Islet precursor cell (in vitro differentiated cells): ENCODE measurements around the gene C1S.
"Not testable (repeated sequence)": the region's sequence is repeated elsewhere in the genome, so short reads cannot be mapped to it uniquely, and the experiment has no call there.

ENCODE experiments used
- DNase-seq: peaks from one replicate; pipeline ENCODE4 v3.0.0-alpha.2; 2018

C1S gene

GRCh38 chr12:7107181-7107580 is 46.7 kb downstream of the C1S start:
- DNase-seq, result not testable (repeated sequence)

GRCh38 chr12:7107636-7108002 is 47.1 kb downstream of the C1S start:
- no peak for DNase-seq

GRCh38 chr12:7108003-7108795 is 47.7 kb downstream of the C1S start:
- peak; percentile 90 for DNase-seq

GRCh38 chr12:7108796-7109571 is 48.5 kb downstream of the C1S start, which contains the start of gene C1RL:
TSS of gene C1RL (minus strand) at chr12:7109214. CDS start at chr12:7109180, 34 bp downstream.
- peak; percentile 93 for DNase-seq

- no peak for DNase-seq
Observed at GRCh38 chr12:7109572-7109920, 49.0 kb downstream of the C1S start.

GRCh38 chr12:7110661-7111060 is 50.1 kb downstream of the C1S start:
- DNase-seq, result no peak

- no peak for DNase-seq
Observed at GRCh38 chr12:7112041-7112440, 51.5 kb downstream of the C1S start.

- DNase-seq, result no peak
Observed at GRCh38 chr12:7113389-7113871, 52.9 kb downstream of the C1S start.

GRCh38 chr12:7114008-7114407 is 53.5 kb downstream of the C1S start:
- DNase-seq, result peak; percentile 34

GRCh38 chr12:7114851-7115250 is 54.3 kb downstream of the C1S start:
- peak; percentile 33 for DNase-seq

- no peak for DNase-seq
Observed at GRCh38 chr12:7116196-7116595, 55.7 kb downstream of the C1S start.

GRCh38 chr12:7116916-7117315 is 56.4 kb downstream of the C1S start:
- no peak for DNase-seq

- no peak for DNase-seq
Observed at GRCh38 chr12:7117670-7118069, 57.2 kb downstream of the C1S start.

GRCh38 chr12:7118881-7119280 is 58.4 kb downstream of the C1S start:
- no peak for DNase-seq

- DNase-seq, result no peak
Observed at GRCh38 chr12:7120166-7120565, 59.6 kb downstream of the C1S start.
